Natural killer cell (primary cell): ENCODE measurements around the gene SNX20. TPM values are rescaled to one million over a fixed set of nuclear protein-coding genes. Genes with fewer than 3 reads are reported as not detected.
A peak's percentile ranks its signal among the peaks of the same experiment; 100 is the strongest.

Experiments
- ATAC-seq, 3 donors: fragments of 150-1000 bp in 2 of 3; fragments of 200-7000 bp in 1 of 3; cut with Tn5 transposase; 1 replicate in 1 of 3; 2 replicates in 2 of 3; pipeline ENCODE4 v1.10.0; 2021; ENCODE audit warnings: mild to moderate bottlenecking in 2 of 3, moderate library complexity in 2 of 3
- DNase-seq, 2 donors: peaks; one replicate each; pipeline versions ENCODE4 v3.0.0 to v3.0.0-alpha.2; 2013 to 2021; ENCODE audit warnings: mixed read lengths in 1 of 2
- H3K27ac ChIP-seq: one replicate; pipeline ENCODE4 v1.5.1; 2013; ENCODE audit warnings: mild to moderate bottlenecking, low read length
- H3K27me3 ChIP-seq: one replicate; pipeline ENCODE4 v1.6.1; 2013; ENCODE audit warnings: low read length; ENCODE audit not compliant: control insufficient read depth, insufficient read depth
- H3K36me3 ChIP-seq: one replicate; pipeline ENCODE4 v1.6.1; 2013; ENCODE audit warnings: low read length; ENCODE audit not compliant: control insufficient read depth, insufficient read depth
- H3K4me1 ChIP-seq: one replicate; pipeline ENCODE4 v1.6.1; 2013; ENCODE audit warnings: low read length; ENCODE audit not compliant: control insufficient read depth, insufficient read depth
- H3K4me3 ChIP-seq: one replicate; pipeline ENCODE4 v1.5.1; 2013; ENCODE audit warnings: low read length
- H3K9me3 ChIP-seq: one replicate; pipeline ENCODE4 v1.6.1; 2013; ENCODE audit warnings: low read length; ENCODE audit not compliant: control insufficient read depth, insufficient read depth
- H3K27ac Mint-ChIP-seq, 2 donors: one replicate each; pipeline ENCODE4 v1.8.0; 2022; ENCODE audit warnings: mild to moderate bottlenecking in 2 of 2, mixed read lengths in 2 of 2, moderate library complexity in 1 of 2
- H3K27me3 Mint-ChIP-seq, 2 donors: one replicate each; pipeline ENCODE4 v1.8.0; 2022; ENCODE audit warnings: low read depth in 2 of 2, mixed read lengths in 2 of 2
- H3K36me3 Mint-ChIP-seq: one replicate; pipeline ENCODE4 v1.8.0; 2022; ENCODE audit warnings: mixed read lengths
- H3K4me1 Mint-ChIP-seq, 2 donors: one replicate each; pipeline ENCODE4 v1.8.0; 2022; ENCODE audit warnings: mixed read lengths in 2 of 2
- H3K4me3 Mint-ChIP-seq: one replicate; pipeline ENCODE4 v1.8.0; 2022; ENCODE audit warnings: mild to moderate bottlenecking, moderate library complexity, mixed read lengths
- H3K9me3 Mint-ChIP-seq, 2 donors: one replicate each; pipeline ENCODE4 v1.8.0; 2022; ENCODE audit warnings: mixed read lengths in 2 of 2
- WGBS: methylation state at CpG from one replicate; pipeline ENCODE4 v1.1.7; 2013; ENCODE audit warnings: missing lambda C conversion rate; ENCODE audit not compliant: insufficient coverage; 5-methylcytosine and 5-hydroxymethylcytosine counted together
- intact Hi-C: fragments of 100-400 bp; cut with micrococcal nuclease; formaldehyde crosslinking; loops from one replicate; pipeline ENCODE4 v1.14.2; 2022
- total RNA-seq, 4 donors: library from RNA; stranded (reverse); fragments of 120-200 nt in 1 of 4; gene quantifications; one replicate each; pipeline versions ENCODE4 v1.2.3 to v1.2.4, GENCODE V29; 2013 to 2022
- TF ChIP-seq, protein P1 (sequence below): fragments of 200-600 bp; IDR thresholded peaks from one replicate; pipeline ENCODE4 v1.8.0; 2022; ENCODE audit warnings: antibody characterized with exemption

The SNX20 gene
- total RNA-seq, 3 donors from 2014 or later (not counting 1 experiment from before 2014, with no cell fraction given) = 33.0 to 53.9 (median 51.7) TPM

DNA sequence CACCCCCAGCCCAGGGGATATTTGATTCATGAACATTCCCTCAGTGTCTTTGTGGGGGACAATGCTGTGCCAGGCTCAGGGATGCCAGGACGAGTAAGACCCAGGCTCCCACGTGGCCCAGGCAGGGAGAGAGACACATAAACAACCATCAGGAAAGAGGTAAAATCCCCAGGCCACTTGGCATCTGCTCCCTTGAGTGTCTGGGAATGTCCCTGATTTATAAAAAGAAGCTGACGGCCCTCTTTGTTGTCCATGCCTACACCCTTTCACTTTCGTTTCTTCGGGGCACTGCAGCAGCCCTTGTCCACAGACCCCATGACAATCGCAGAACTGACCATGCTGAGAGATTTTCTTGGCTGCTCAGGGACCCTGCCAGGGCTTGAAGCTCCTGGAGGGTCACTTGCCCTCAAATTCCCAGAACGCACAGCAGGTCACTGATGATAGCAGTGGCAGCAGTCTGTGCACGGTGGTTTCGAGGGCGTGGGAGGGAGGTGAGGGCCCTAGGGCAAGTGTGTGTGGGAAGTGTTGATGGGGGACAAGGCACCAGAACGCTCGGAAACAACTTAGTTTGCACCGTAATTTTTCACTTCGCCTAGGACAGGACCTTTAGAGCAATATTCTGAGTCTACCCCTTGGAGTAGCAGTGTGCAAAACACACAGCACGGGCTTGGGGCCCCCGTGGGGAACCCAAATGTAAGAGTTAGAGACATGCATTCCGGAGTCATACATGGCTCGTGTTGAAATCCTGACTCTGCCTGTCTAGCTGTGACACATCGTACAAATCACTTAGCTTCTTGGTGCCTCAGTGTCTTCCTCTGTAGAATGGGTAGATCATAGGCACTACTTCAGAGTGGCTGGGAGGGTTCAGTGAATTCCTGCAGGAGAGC, 17.0 kb upstream of the SNX20 start:
- Mint-ChIP-seq H3K4me1 (peaks cover 41 to 51% of the 10 kb centered on the region in 2 donors), H3K36me3 (no peaks in the 10 kb centered on the region), H3K9me3 (no peaks in the 10 kb centered on the region), H3K27me3 (peaks cover 0 to 10% of the 10 kb centered on the region in 2 donors), H3K4me3 (peak overlapping the region; percentile 82), H3K27ac (peak overlapping the region; percentile 86 to 95)
- Histone ChIP-seq H3K9me3 (no peaks in the 10 kb centered on the region), H3K36me3 (no peaks in the 10 kb centered on the region), H3K4me3 (peak overlapping the region; percentile 41), H3K4me1 (peaks cover 66% of the 10 kb centered on the region), H3K27ac (peak overlapping the region; percentile 86), H3K27me3 (no peaks in the 10 kb centered on the region)
- 20% methylated on average over 19 of the region's 19 CpGs for WGBS
- DNase-seq (peak; percentile 34 to 77), ATAC-seq (peak; percentile 64 to 75 (median 67))
- intact Hi-C loops = loop anchor here (2.0 kb wide), 1 partner anchor 13 kb away; no protein-coding TSS in a partner anchor
- TF ChIP-seq, protein P1, sequence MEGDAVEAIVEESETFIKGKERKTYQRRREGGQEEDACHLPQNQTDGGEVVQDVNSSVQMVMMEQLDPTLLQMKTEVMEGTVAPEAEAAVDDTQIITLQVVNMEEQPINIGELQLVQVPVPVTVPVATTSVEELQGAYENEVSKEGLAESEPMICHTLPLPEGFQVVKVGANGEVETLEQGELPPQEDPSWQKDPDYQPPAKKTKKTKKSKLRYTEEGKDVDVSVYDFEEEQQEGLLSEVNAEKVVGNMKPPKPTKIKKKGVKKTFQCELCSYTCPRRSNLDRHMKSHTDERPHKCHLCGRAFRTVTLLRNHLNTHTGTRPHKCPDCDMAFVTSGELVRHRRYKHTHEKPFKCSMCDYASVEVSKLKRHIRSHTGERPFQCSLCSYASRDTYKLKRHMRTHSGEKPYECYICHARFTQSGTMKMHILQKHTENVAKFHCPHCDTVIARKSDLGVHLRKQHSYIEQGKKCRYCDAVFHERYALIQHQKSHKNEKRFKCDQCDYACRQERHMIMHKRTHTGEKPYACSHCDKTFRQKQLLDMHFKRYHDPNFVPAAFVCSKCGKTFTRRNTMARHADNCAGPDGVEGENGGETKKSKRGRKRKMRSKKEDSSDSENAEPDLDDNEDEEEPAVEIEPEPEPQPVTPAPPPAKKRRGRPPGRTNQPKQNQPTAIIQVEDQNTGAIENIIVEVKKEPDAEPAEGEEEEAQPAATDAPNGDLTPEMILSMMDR = no peak

DNA sequence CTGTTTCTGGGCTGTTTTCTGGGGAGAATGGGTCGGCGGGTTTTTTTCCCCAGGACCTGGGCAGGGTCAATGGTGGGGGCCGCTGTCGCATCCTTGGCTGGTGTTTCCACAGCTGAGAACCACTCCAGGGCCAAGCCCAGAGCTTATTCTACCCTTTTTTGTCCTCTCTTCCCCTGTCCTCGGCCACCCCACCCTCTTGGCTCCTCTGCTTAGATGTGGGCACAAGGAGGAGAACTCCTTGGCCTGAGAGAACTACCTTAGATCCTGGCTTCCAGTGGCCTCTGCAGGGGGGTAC, 16.3 kb upstream of the SNX20 start:
- no peaks in the 10 kb centered on the region for H3K36me3 ChIP-seq
- no peaks in the 10 kb centered on the region for H3K27me3 ChIP-seq
- peak overlapping the region; percentile 86 to 95 for H3K27ac Mint-ChIP-seq
- H3K27ac ChIP-seq = peak overlapping the region; percentile 86
- intact Hi-C loops = no loop called here
- no peaks in the 10 kb centered on the region for H3K36me3 Mint-ChIP-seq
- peaks cover 43 to 52% of the 10 kb centered on the region in 2 donors for H3K4me1 Mint-ChIP-seq
- H3K4me3 ChIP-seq = no peak overlapping the region
- no peaks in the 10 kb centered on the region for H3K9me3 ChIP-seq
- H3K27me3 Mint-ChIP-seq = peaks cover 0 to 17% of the 10 kb centered on the region in 2 donors
- no peak for ATAC-seq
- TF ChIP-seq, protein P1 = no peak
- H3K9me3 Mint-ChIP-seq = no peaks in the 10 kb centered on the region
- DNase-seq = no peak
- 97% methylated on average over 5 of the region's 5 CpGs for WGBS
- H3K4me1 ChIP-seq = peaks cover 71% of the 10 kb centered on the region
- peak overlapping the region; percentile 82 for H3K4me3 Mint-ChIP-seq

DNA sequence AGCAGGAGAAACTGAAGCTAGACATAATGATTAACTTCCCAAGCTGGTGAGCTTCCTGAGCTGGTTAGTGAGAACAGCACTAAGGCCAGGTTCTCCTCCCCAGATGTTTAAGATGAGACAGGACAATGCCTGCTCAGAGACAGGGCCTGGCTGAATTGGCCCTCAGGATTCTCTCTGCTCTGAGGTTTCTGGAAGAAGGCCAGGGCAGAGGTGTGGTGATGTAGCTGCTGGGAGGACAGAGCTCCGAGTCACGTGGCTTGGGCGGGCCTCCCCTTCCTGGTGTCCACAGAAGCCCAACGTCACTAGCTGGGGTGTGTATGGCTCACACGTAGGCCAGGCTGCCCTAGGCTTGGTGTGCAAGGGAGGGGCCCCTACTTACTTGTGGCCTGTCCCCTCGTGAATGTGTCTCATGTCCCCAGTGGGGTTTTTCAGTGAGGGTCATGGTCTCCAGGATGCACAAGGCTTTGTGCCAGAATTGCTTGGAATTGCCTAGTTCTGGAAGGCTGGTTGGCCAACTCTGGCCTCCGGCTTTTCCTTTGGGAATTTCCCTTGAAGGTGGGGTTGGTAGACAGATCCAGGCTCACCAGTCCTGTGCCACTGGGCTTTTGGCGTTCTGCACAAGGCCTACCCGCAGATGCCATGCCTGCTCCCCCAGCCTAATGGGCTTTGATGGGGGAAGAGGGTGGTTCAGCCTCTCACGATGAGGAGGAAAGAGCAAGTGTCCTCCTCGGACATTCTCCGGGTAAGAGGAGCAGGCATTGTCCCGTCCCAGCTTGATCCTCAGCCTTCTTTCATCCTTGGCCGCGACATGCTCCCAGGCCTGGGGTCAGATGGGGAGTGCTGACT, 15.7 kb upstream of the SNX20 start:
- H3K36me3 ChIP-seq = no peaks in the 10 kb centered on the region
- 64% methylated on average over 15 of the region's 15 CpGs for WGBS
- Mint-ChIP-seq H3K27ac (peak overlapping the region; percentile 86 to 95), H3K27me3 (peaks cover 0 to 19% of the 10 kb centered on the region in 2 donors), H3K9me3 (no peaks in the 10 kb centered on the region), H3K36me3 (no peaks in the 10 kb centered on the region), H3K4me1 (peaks cover 45 to 53% of the 10 kb centered on the region in 2 donors), H3K4me3 (peak overlapping the region; percentile 64)
- DNase-seq (peak; percentile 53 to 83), ATAC-seq (peak; percentile 69 to 80 (median 76))
- intact Hi-C loops = no loop called here
- H3K4me3 ChIP-seq = no peak overlapping the region
- H3K4me1 ChIP-seq = peaks cover 72% of the 10 kb centered on the region
- no peaks in the 10 kb centered on the region for H3K9me3 ChIP-seq
- peak overlapping the region; percentile 86 for H3K27ac ChIP-seq
- H3K27me3 ChIP-seq = no peaks in the 10 kb centered on the region
- TF ChIP-seq, protein P1 = no peak
